GM12878 (cell line): ENCODE results near the gene HSD17B14. TPM values are rescaled to one million over a fixed set of nuclear protein-coding genes. Genes with fewer than 3 reads are reported as not detected.

Experiments used
- ATAC-seq: fragments of 200-7000 bp; cut with Tn5 transposase; 3 replicates; pipeline ENCODE4 v1.9.1; 2020; ENCODE audit warnings: mild to moderate bottlenecking, moderate library complexity
- BruUV-seq: library from RNA; stranded (reverse); fragments of 400-500 nt; replicated peaks from 2 replicates; lab custom pipeline; 2021; lab: Mats Ljungman, UMichigan
- CTCF ChIA-PET: fragments of 300-600 bp; sonication (Branson Sonifier 250); formaldehyde crosslinking; extraction: SDS; loops from one replicate; lab custom pipeline; 2021; ENCODE audit warnings: inconsistent platforms; lab: Yijun Ruan, JAX
- POLR2A ChIA-PET: fragments of 350-600 bp; formaldehyde crosslinking; extraction: SDS; loops from one replicate; lab custom pipeline; 2021; ENCODE audit warnings: inconsistent platforms; lab: Charles Lee
- RAD21 ChIA-PET: fragments of 300-600 bp; sonication (Branson Sonifier 250); formaldehyde crosslinking; loops from one replicate; lab custom pipeline; 2023; ENCODE audit warnings: antibody characterized with exemption; ENCODE audit not compliant: unreplicated experiment; lab: Charles Lee
- SMC1A ChIA-PET: fragments of 300-600 bp; sonication (Branson Sonifier 250); formaldehyde crosslinking; loops from one replicate; lab custom pipeline; 2023; ENCODE audit not compliant: unreplicated experiment, uncharacterized antibody; lab: Charles Lee
- DNase-seq: peaks from one replicate; pipeline ENCODE4 v3.0.0-alpha.2; 2011; ENCODE audit warnings: low read depth, low spot score
- FAIRE-seq: peaks from 3 replicates; lab custom pipeline; 2011; peaks lifted over from hg19 to GRCh38; lab: Jason Lieb, UNC
- H2AFZ ChIP-seq: 2 replicates; pipeline ENCODE4 v1.6.0; 2011; ENCODE audit warnings: low read depth, low read length, control low read depth; ENCODE audit not compliant: control insufficient read depth
- H3K27ac ChIP-seq: 2 replicates; pipeline ENCODE4 v1.5.1; 2011; ENCODE audit warnings: control low read depth; ENCODE audit not compliant: control insufficient read depth, insufficient read depth
- H3K27me3 ChIP-seq, 2 experiments: replicated peaks in 1 of 2; 2 replicates each; pipeline versions ENCODE4 v1.6.0 to v1.6.1; 2011; ENCODE audit warnings: low read length in 1 of 2; ENCODE audit not compliant: control insufficient read depth in 2 of 2, insufficient read depth in 2 of 2
- H3K36me3 ChIP-seq, 2 experiments: 2 replicates each; pipeline ENCODE4 v1.5.1; 2011; ENCODE audit warnings: low read length in 1 of 2; ENCODE audit not compliant: control insufficient read depth in 2 of 2, insufficient read depth in 2 of 2
- H3K4me1 ChIP-seq: 2 replicates; pipeline ENCODE4 v1.6.1; 2011; ENCODE audit warnings: mild to moderate bottlenecking, low read length, moderate library complexity, mixed read lengths; ENCODE audit not compliant: control insufficient read depth, insufficient read depth
- H3K4me2 ChIP-seq: 2 replicates; pipeline ENCODE4 v1.6.0; 2011; ENCODE audit warnings: control low read depth; ENCODE audit not compliant: control insufficient read depth, insufficient read depth
- H3K4me3 ChIP-seq: fragments of 200-600 bp; sonication (generic); 2 replicates; pipeline ENCODE4 v1.5.1; 2016
- H3K79me2 ChIP-seq: 2 replicates; pipeline ENCODE4 v1.6.0; 2011; ENCODE audit warnings: low read length; ENCODE audit not compliant: control insufficient read depth, insufficient read depth
- H3K9ac ChIP-seq: 2 replicates; pipeline ENCODE4 v1.8.0; 2011; ENCODE audit warnings: low read length, control low read depth, mixed read lengths; ENCODE audit not compliant: control insufficient read depth, insufficient read depth
- H3K9me3 ChIP-seq: replicated peaks from 3 replicates; pipeline ENCODE4 v1.5.1; 2011; ENCODE audit warnings: mild to moderate bottlenecking, low read length; ENCODE audit not compliant: control insufficient read depth, insufficient read depth
- H4K20me1 ChIP-seq: 2 replicates; pipeline ENCODE4 v1.6.0; 2011; ENCODE audit not compliant: control insufficient read depth, insufficient read depth
- ATF3 ChIP-seq: IDR thresholded peaks from 2 replicates; pipeline ENCODE4 v1.6.1; 2011; ENCODE audit warnings: low read depth, mild to moderate bottlenecking, low read length, moderate library complexity, borderline replicate concordance; ENCODE audit errors: extremely low read depth
- CREM ChIP-seq: IDR thresholded peaks from 2 replicates; pipeline ENCODE4 v1.6.1; 2014; ENCODE audit warnings: antibody characterized with exemption, low read depth
- HCFC1 ChIP-seq: fragments of 150-350 bp; IDR thresholded peaks from 2 replicates; pipeline ENCODE4 v1.6.1; 2014; ENCODE audit warnings: low read length
- IKZF1 ChIP-seq: fragments of 450-650 bp; conservative IDR thresholded peaks from 2 replicates; pipeline ENCODE4 v1.6.1; 2017; ENCODE audit warnings: antibody characterized with exemption, mild to moderate bottlenecking
- NFYA ChIP-seq: IDR thresholded peaks from 2 replicates; pipeline ENCODE4 v1.6.1; 2011; ENCODE audit warnings: low read depth, mild to moderate bottlenecking, low read length, improper control_type of control experiment, borderline replicate concordance
- SIX5 ChIP-seq: IDR thresholded peaks from 2 replicates; pipeline ENCODE4 v1.6.1; 2011; ENCODE audit warnings: mild to moderate bottlenecking, low read depth, low read length, moderate library complexity; ENCODE audit not compliant: severe bottlenecking
- TARDBP ChIP-seq: IDR thresholded peaks from 2 replicates; pipeline ENCODE4 v1.6.1; 2016; ENCODE audit warnings: borderline replicate concordance
- YY1 ChIP-seq: IDR thresholded peaks from 2 replicates; pipeline ENCODE4 v1.6.1; 2011; ENCODE audit warnings: low read depth, mild to moderate bottlenecking, low read length
- ZBTB33 ChIP-seq: fragments of 450-650 bp; IDR thresholded peaks from 2 replicates; pipeline ENCODE4 v1.6.1; 2017; ENCODE audit warnings: mild to moderate bottlenecking
- WGBS: methylation state at CpG from one replicate; pipeline ENCODE4 v1.1.6; 2016; ENCODE audit warnings: low lambda C conversion rate; ENCODE audit not compliant: insufficient replicate concordance, insufficient coverage; ENCODE audit errors: missing lambda C conversion rate; 5-methylcytosine and 5-hydroxymethylcytosine counted together
- in situ Hi-C: fragments of 300-500 bp; cut with MboI; formaldehyde crosslinking; loops from 9 replicates; pipeline ENCODE4 v1.14.3; 2018; ENCODE audit warnings: mixed read lengths
- intact Hi-C: fragments of 100-400 bp; cut with micrococcal nuclease; formaldehyde crosslinking; loops from one replicate; pipeline ENCODE4 v1.14.2; 2022; ENCODE audit not compliant: unreplicated experiment
- polyA plus RNA-seq, 11 experiments: library from polyadenylated mRNA; depleted of rRNA in 4 of 11; unstranded in 6 of 11; stranded (reverse) in 5 of 11; fragments of >200 nt; fragmentation: Nextera tagmentation in 4 of 11; fragmentation: Illumina TruSeq in 1 of 11; extraction: Ambion mirVana in 4 of 11; extraction: Trizol in 1 of 11; gene quantifications; 1 replicate in 1 of 11; 2 replicates in 10 of 11; pipeline versions ENCODE4 v1.2.1 to v1.2.3, GENCODE V29; 2011 to 2016; ENCODE audit warnings: inconsistent platforms in 2 of 11, missing spikeins in 2 of 11, low read depth in 1 of 11
- total RNA-seq, 4 experiments: library from RNA; depleted of rRNA in 3 of 4; stranded (reverse); fragments of >200 nt in 3 of 4; fragmentation: Illumina TruSeq in 1 of 4; extraction: Trizol in 1 of 4; gene quantifications; 2 replicates each; pipeline versions ENCODE4 v1.2.1 to v1.2.3, GENCODE V29; 2013 to 2021

The HSD17B14 gene
- total and polyA plus RNA-seq, 10 of the 15 experiments (the other 5 are each of a cell fraction or from before 2014, with no cell fraction given): 0.21 to 4.1 (median 0.61) TPM

DNA sequence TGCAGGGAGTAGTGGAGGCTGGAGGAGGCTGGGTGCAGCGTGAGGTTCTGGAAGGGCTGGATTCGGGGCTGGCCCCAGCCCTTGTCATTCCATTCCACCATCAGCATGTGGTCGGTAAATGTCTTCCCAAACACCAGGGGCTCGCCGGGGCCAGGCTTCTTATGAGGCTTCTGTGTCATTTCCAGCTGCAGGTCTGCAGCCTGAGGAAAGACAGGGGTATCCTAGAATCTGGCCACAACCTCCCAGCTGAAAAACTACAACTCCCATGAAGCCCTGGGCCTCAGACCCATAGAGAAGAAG, 29.8 kb downstream of the HSD17B14 start:
- H3K4me1 ChIP-seq: no peaks in the 10 kb centered on the region
- WGBS: 90% methylated on average over 5 of the region's 5 CpGs
- FAIRE-seq: no peak

More for the DNA sequence above, 29.8 kb downstream of the HSD17B14 start:
- no peak for DNase-seq
- peaks cover 13% of the 10 kb centered on the region for H3K79me2 ChIP-seq
- ChIA-PET POLR2A (no interaction called here), SMC1A (interaction anchor here (0.9 to 3.3 kb wide), 5 partner anchors 11 to 164 kb away, joined by 3 to 9 read pairs (median 3); partner anchors contain the start of gene HSD17B14), RAD21 (interaction anchor here (0.7 to 1.5 kb wide), 4 partner anchors 11 to 161 kb away, joined by 3 to 15 read pairs (median 4); partner anchors contain the start of gene CA11), CTCF (interaction anchor here (0.9 to 4.7 kb wide), 9 partner anchors 10 to 307 kb away, joined by 3 to 31 read pairs (median 4); partner anchors contain the start of genes GYS1 and RUVBL2)
- intact Hi-C loops: no loop called here
- no TSS peak for BruUV-seq
- ATAC-seq: no peak
- TF ChIP-seq IKZF1 (peak; percentile 52; the same call in 1 of the 2 replicates), TARDBP (peak; percentile 86; the same call in 1 of the 2 replicates), ZBTB33 (no peak), YY1 (peak; percentile 54; the same call in 1 of the 2 replicates), ATF3 (peak; percentile 58; the same call in 1 of the 2 replicates), CREM (peak; percentile 55; the same call in 1 of the 2 replicates), SIX5 (peak; percentile 97), HCFC1 (peak; percentile 97), NFYA (no peak)
- H3K4me2 ChIP-seq: no peak overlapping the region
- H4K20me1 ChIP-seq: no peaks in the 10 kb centered on the region
- H3K4me3 ChIP-seq: no peak overlapping the region
- no peaks in the 10 kb centered on the region; a peak in 1 of 4 replicates for H3K36me3 ChIP-seq
- H3K27me3 ChIP-seq: no peaks in the 10 kb centered on the region
- H2AFZ ChIP-seq: no peak overlapping the region
- H3K9me3 ChIP-seq: no peaks in the 10 kb centered on the region
- in situ Hi-C loops: no loop called here
- no peak overlapping the region for H3K9ac ChIP-seq
- no peak overlapping the region for H3K27ac ChIP-seq
